ENCODE measurements around the gene IL27RA. TPM values are rescaled to one million over a fixed set of nuclear protein-coding genes. Genes with fewer than 3 reads are reported as not detected.

Gene IL27RA
- total and polyA plus RNA-seq, 2 of the 4 experiments (the other 2 are of a cell fraction) = 2.9 to 5.1 TPM

GRCh38 chr19:14093117-14093823 lies 61.7 kb downstream of the IL27RA start:
- Histone ChIP-seq H2AK9ac (replicated peaks; ENCODE audit: low read depth, low read length, poor library complexity) (no peak overlapping the region), H4K20me1 (ENCODE audit: insufficient read depth, low read length) (peaks cover 7% of the 10 kb centered on the region), H3K9me3 (ENCODE audit: control insufficient read depth, insufficient read depth, low read length) (peaks cover 8% of the 10 kb centered on the region), H3K4me3 (ENCODE audit: insufficient read depth, low read depth, low read length) (no peak overlapping the region), H3K4me2 (ENCODE audit: low read depth, low read length) (no peak overlapping the region), H3K23ac (ENCODE audit: low read depth, low read length) (no peak overlapping the region), H3K9me1 (ENCODE audit: insufficient read depth, low read length) (peaks cover 3% of the 10 kb centered on the region; the same call in 1 of the 2 replicates), H2BK120ac (ENCODE audit: low read depth, low read length) (no peak overlapping the region), H3K4me1 (ENCODE audit: control insufficient read depth, insufficient read depth, low read length) (no peaks in the 10 kb centered on the region), H3K9ac (ENCODE audit: low read depth, low read length) (no peak overlapping the region), H4K5ac (ENCODE audit: low read depth, low read length) (no peak overlapping the region), H2AFZ (replicated peaks; ENCODE audit: low read length, poor library complexity) (no peak overlapping the region), H3K79me1 (ENCODE audit: low read depth in 1 of 2, low read length in 2 of 2) (peaks cover 0 to 6% of the 10 kb centered on the region in 2 experiments; a peak in 2 of 4 replicates), H3K36me3 (ENCODE audit: control insufficient read depth, insufficient read depth, low read length) (peaks cover 24% of the 10 kb centered on the region), H4K91ac (ENCODE audit: insufficient read depth, low read depth, low read length) (no peak overlapping the region), H3K27me3 (ENCODE audit: control insufficient read depth, insufficient read depth, low read length) (no peaks in the 10 kb centered on the region), H3K14ac (replicated peaks; ENCODE audit: low read depth, low read length) (no peak overlapping the region), H2BK5ac (ENCODE audit: low read depth, low read length, poor library complexity, severe bottlenecking) (no peak overlapping the region), H3K56ac (ENCODE audit: extremely low read depth, insufficient read depth, low read length) (no peak overlapping the region), H2BK15ac (ENCODE audit: low read depth, low read length) (no peak overlapping the region), H2BK20ac (ENCODE audit: low read depth, low read length) (no peak overlapping the region), H3K18ac (ENCODE audit: low read depth, low read length) (no peak overlapping the region), H3K4ac (ENCODE audit: low read depth, low read length) (no peak overlapping the region), H4K8ac (ENCODE audit: low read depth in 2 of 2, low read length in 2 of 2) (no peak overlapping the region), H2AK5ac (ENCODE audit: low read depth, low read length) (no peak overlapping the region), H3K27ac (ENCODE audit: insufficient read depth, low read length) (no peak overlapping the region)
- 92% methylated on average over 2 of the region's 9 CpGs; no CpG with 5 or more reads in 1 of the 2 experiments for WGBS, 2 experiments (ENCODE audit: extremely low coverage in 2 of 2, insufficient read length in 1 of 2)
- ChIA-PET POLR2A (ENCODE audit: unreplicated experiment) (no interaction called here), CTCF (no interaction called here)
- intact Hi-C loops (cut with micrococcal nuclease) (no loop called here), in situ Hi-C loops (cut with MboI; ENCODE audit: low sequenced_read_pairs) (loop anchor here (25.0 kb wide), 1 partner anchor 331 kb away; the partner anchor contains the start of genes C19orf53 and MRI1), dilution Hi-C loops (cut with HindIII; ENCODE audit: low sequenced_read_pairs, unreplicated experiment) (no loop called here)
- TF ChIP-seq RFX5 (IDR thresholded peaks at IDR 0.05; ENCODE audit: low read depth, low read length) (no peak), SMC3 (IDR thresholded peaks at IDR 0.05; ENCODE audit: low read depth, low read length) (no peak), MAZ (IDR thresholded peaks at IDR 0.05; ENCODE audit: borderline replicate concordance, low read depth, low read length) (no peak), MXI1 (IDR thresholded peaks at IDR 0.05; ENCODE audit: borderline replicate concordance, low read depth, low read length) (no peak), NFE2L2 (IDR thresholded peaks at IDR 0.05; ENCODE audit: low read depth, low read length) (no peak), POLR2A (IDR thresholded peaks at IDR 0.05; ENCODE audit: low read depth, low read length) (no peak), CHD1 (IDR thresholded peaks at IDR 0.05; ENCODE audit: low read depth, low read length) (no peak), CEBPB (IDR thresholded peaks at IDR 0.05; ENCODE audit: low read depth, low read length) (no peak), MAFK (IDR thresholded peaks at IDR 0.05; ENCODE audit: low read depth, low read length) (no peak), USF2 (IDR thresholded peaks at IDR 0.05; ENCODE audit: low read depth, low read length) (no peak), BHLHE40 (IDR thresholded peaks at IDR 0.05; ENCODE audit: low read depth, low read length) (no peak), RAD21 (IDR thresholded peaks at IDR 0.05; ENCODE audit: low read length) (no peak), FOS (IDR thresholded peaks at IDR 0.05; ENCODE audit: low read depth, low read length) (no peak), RCOR1 (IDR thresholded peaks at IDR 0.05; ENCODE audit: insufficient replicate concordance, low read length) (no peak), CTCF (conservative IDR thresholded peaks at IDR 0.05; ENCODE audit: low read depth, low read length) (no peak), ELK1 (IDR thresholded peaks at IDR 0.05; ENCODE audit: borderline replicate concordance, low read depth, low read length) (no peak)
- ATAC-seq (ENCODE audit: low read depth) (no peak), DNase-seq (no peak)
- BruUV-seq (replicated peaks) = no TSS peak

Data from IMR-90 (cell line).